Endothelial cell of umbilical vein (primary cell): Measurements from ENCODE around the gene TP53AIP1.

Source experiments
- CTCF ChIP-seq, 2 donors: IDR thresholded peaks; 1 replicate in 1 of 2; 2 replicates in 1 of 2; pipeline ENCODE4 v1.5.1; 2011; ENCODE audit warnings: low read length in 2 of 2, mild to moderate bottlenecking in 2 of 2, moderate library complexity in 2 of 2, control low read depth in 1 of 2, inconsistent platforms in 1 of 2, low read depth in 1 of 2; ENCODE audit not compliant: insufficient read depth in 1 of 2; ENCODE audit errors: extremely low read depth in 1 of 2
- EZH2 ChIP-seq: IDR thresholded peaks from 2 replicates; pipeline ENCODE4 v1.6.1; 2012; ENCODE audit warnings: borderline replicate concordance, low read depth, mild to moderate bottlenecking, moderate library complexity, low read length, inconsistent platforms; ENCODE audit not compliant: severe bottlenecking
- FOS ChIP-seq: IDR thresholded peaks from 2 replicates; pipeline ENCODE4 v1.6.1; 2011; ENCODE audit warnings: mild to moderate bottlenecking, low read length, moderate library complexity, borderline replicate concordance; ENCODE audit not compliant: insufficient read depth
- GATA2 ChIP-seq: IDR thresholded peaks from 2 replicates; pipeline ENCODE4 v1.7.0; 2011; ENCODE audit warnings: low read depth, mild to moderate bottlenecking, moderate library complexity, mixed read lengths, low read length; ENCODE audit not compliant: insufficient read length, insufficient read depth
- MYC ChIP-seq: IDR thresholded peaks from one replicate; pipeline ENCODE4 v1.6.1; 2011; ENCODE audit warnings: mild to moderate bottlenecking, low read depth, low read length
- POLR2A ChIP-seq: IDR thresholded peaks from 2 replicates; pipeline ENCODE4 v1.6.1; 2012; ENCODE audit warnings: low read depth, mild to moderate bottlenecking, control low read depth, low read length
- POLR2AphosphoS5 ChIP-seq: IDR thresholded peaks from 2 replicates; pipeline ENCODE4 v1.6.1; 2012; ENCODE audit warnings: low read depth, mild to moderate bottlenecking, control low read depth, low read length, moderate library complexity; ENCODE audit not compliant: insufficient read depth

DNA sequence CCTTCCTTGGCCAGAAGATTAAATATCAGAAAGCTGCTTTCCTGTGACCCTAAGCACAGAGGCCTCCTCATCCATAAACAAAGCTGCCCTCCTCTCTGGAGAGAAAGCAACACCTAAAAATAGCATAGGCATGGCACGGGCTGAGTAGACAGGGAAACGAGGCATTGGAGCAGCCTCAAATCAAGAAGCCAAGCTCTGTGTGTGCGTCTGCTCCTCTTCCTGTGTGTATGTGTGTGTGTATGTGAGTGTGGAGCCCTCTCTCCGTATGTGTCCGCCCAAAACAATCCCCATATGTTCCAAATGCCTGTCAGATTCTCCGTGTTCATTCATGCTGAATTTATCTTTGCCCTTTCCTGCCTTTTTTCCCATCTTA lies 27.5 kb downstream of the TP53AIP1 start:
- TF ChIP-seq POLR2A, result no peak
- no peak for TF ChIP-seq POLR2AphosphoS5
- TF ChIP-seq FOS, result no peak
- no peak for TF ChIP-seq EZH2
- no peak for TF ChIP-seq CTCF (IDR thresholded peaks at IDR 0.05; ENCODE audit: extremely low read depth in 1 of 2, insufficient read depth in 1 of 2, low read depth in 1 of 2, low read length in 2 of 2)
- no peak for TF ChIP-seq MYC
- no peak for TF ChIP-seq GATA2
